ENCODE data around the gene STIM1. TPM values are rescaled to one million over a fixed set of nuclear protein-coding genes. Genes with fewer than 3 reads are reported as not detected.

Gene STIM1
- total RNA-seq, 1 experiment from 2014 or later = 9.0 TPM

DNA sequence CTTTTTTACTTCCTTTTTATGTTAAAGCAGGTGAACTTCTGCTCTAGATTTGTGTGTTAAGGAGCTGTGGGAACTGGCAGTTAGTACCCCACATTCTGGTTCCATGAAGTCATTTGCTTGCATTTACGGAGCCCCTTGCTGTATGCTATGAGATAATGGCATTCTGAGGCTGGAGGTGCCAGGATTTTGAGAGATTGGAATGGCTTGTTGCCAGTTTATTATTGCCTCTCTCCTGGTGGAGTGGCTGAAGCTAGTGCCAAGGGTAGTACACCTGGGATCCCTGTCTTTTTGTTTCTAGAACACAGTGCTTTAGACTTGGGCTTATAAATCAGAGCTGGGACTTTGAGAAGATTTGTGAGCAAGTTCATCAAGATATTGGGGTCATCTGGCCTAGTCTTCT, 73.8 kb downstream of the STIM1 start:
- H3K4me2 ChIP-seq (ENCODE audit: low read depth, low read length, poor library complexity, severe bottlenecking) = no peak overlapping the region
- no peak overlapping the region for H3K4me3 ChIP-seq (ENCODE audit: low read length)

DNA sequence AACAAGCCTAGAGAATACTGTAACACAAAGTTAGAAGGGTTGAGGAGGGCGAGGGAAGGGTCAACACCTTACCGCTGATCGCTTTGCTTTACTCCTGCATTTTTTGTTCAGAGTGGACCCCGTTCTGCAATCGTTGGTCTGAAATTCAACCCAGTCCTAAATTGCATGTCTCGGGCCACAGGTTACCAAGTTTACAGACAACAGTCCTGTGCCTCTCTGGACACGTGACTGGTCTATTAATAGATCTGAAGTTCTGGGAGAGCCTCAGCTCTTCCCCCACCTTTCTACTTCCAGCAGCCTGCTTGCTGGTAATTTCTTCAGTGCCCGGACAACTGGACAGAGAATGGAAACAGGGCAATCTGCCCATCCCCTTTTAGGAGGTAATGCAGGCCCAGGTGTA, 74.2 kb downstream of the STIM1 start:
- no peak overlapping the region for H3K4me2 ChIP-seq (ENCODE audit: low read depth, low read length, poor library complexity, severe bottlenecking)
- H3K79me2 ChIP-seq (ENCODE audit: low read length) = no peaks in the 10 kb centered on the region
- H3K4me1 ChIP-seq (ENCODE audit: low read length) = no peaks in the 10 kb centered on the region
- no peak overlapping the region for H3K4me3 ChIP-seq (ENCODE audit: low read length)
- H3K9me3 ChIP-seq (ENCODE audit: low read length) = no peaks in the 10 kb centered on the region
- H2AFZ ChIP-seq (ENCODE audit: low read length) = no peak overlapping the region
- DNase-seq = peak; percentile 24
- H3K36me3 ChIP-seq (ENCODE audit: insufficient read depth, low read length) = no peaks in the 10 kb centered on the region
- no peak overlapping the region for H3K27ac ChIP-seq (ENCODE audit: low read length)
- no peak overlapping the region for H3K9ac ChIP-seq (ENCODE audit: low read length)
- H3K27me3 ChIP-seq (ENCODE audit: low read length) = no peaks in the 10 kb centered on the region
- H4K20me1 ChIP-seq (ENCODE audit: insufficient read depth, low read depth, low read length) = peaks cover 3% of the 10 kb centered on the region
- no peaks in the 10 kb centered on the region for H3K9me2 ChIP-seq (replicated peaks; ENCODE audit: insufficient read depth, low read length)

More for the DNA sequence above, 73.8 kb downstream of the STIM1 start:
- Histone ChIP-seq H3K9me2 (replicated peaks; ENCODE audit: insufficient read depth, low read length) (no peaks in the 10 kb centered on the region), H3K27ac (ENCODE audit: low read length) (no peak overlapping the region), H2AFZ (ENCODE audit: low read length) (no peak overlapping the region), H3K9ac (ENCODE audit: low read length) (no peak overlapping the region), H3K36me3 (ENCODE audit: insufficient read depth, low read length) (no peaks in the 10 kb centered on the region), H3K9me3 (ENCODE audit: low read length) (no peaks in the 10 kb centered on the region), H3K4me1 (ENCODE audit: low read length) (no peaks in the 10 kb centered on the region), H4K20me1 (ENCODE audit: insufficient read depth, low read depth, low read length) (peaks cover 3% of the 10 kb centered on the region), H3K27me3 (ENCODE audit: low read length) (no peaks in the 10 kb centered on the region), H3K79me2 (ENCODE audit: low read length) (no peaks in the 10 kb centered on the region)
- no peak for DNase-seq

DNA sequence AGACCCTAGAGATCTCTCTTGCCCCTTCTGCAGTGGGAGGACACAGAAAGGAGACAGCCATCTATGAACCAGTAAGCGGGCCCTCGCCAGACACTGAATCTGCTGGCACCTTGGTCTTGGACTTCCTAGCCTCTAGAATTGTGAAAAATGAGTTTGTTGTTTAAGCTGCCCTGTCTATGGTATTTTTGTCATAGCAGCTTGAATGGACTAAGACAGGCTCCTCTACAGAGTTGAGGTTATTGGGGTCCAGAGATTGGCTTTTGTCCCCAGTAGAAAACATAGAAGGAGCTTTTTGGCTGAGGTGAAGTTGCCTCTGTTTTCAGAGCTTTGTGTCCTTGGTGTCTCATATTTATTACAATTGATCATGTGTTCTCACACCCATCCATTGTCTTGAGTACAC, 77.2 kb downstream of the STIM1 start:
- Histone ChIP-seq H3K9ac (ENCODE audit: low read length) (no peak overlapping the region), H4K20me1 (ENCODE audit: insufficient read depth, low read depth, low read length) (peaks cover 6% of the 10 kb centered on the region; the same call in 1 of the 2 replicates), H2AFZ (ENCODE audit: low read length) (no peak overlapping the region), H3K36me3 (ENCODE audit: insufficient read depth, low read length) (no peaks in the 10 kb centered on the region), H3K4me2 (ENCODE audit: low read depth, low read length, poor library complexity, severe bottlenecking) (no peak overlapping the region), H3K9me2 (replicated peaks; ENCODE audit: insufficient read depth, low read length) (no peaks in the 10 kb centered on the region), H3K27ac (ENCODE audit: low read length) (no peak overlapping the region), H3K27me3 (ENCODE audit: low read length) (no peaks in the 10 kb centered on the region), H3K79me2 (ENCODE audit: low read length) (no peaks in the 10 kb centered on the region), H3K9me3 (ENCODE audit: low read length) (no peaks in the 10 kb centered on the region), H3K4me1 (ENCODE audit: low read length) (no peaks in the 10 kb centered on the region), H3K4me3 (ENCODE audit: low read length) (no peak overlapping the region)
- DNase-seq = no peak

DNA sequence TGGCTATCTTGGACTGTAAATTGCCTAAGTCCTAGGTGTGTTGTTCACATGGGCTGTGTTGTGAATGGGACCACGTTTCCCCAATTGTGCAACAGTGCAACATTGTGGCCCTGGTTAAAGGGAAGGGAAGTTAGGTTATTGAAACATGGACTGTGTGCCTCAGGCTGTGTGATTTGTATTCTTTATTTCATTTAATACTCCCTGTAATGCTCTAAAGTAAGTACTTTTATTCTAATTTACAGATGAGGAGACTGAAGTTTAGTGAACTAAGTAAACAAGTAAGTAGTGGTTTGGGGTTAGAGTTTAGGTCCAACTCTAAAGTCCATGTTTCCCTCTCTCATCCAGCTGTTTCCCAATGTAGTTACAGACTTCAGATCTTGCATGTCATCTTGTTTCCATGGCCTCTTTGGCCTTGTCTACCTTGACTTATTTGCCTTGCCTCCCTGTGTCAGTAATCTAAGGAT, 77.7 kb downstream of the STIM1 start:
- H3K4me1 ChIP-seq (ENCODE audit: low read length) = no peaks in the 10 kb centered on the region
- peaks cover 6% of the 10 kb centered on the region; the same call in 1 of the 2 replicates for H4K20me1 ChIP-seq (ENCODE audit: insufficient read depth, low read depth, low read length)
- H3K27ac ChIP-seq (ENCODE audit: low read length) = no peak overlapping the region
- no peaks in the 10 kb centered on the region for H3K27me3 ChIP-seq (ENCODE audit: low read length)
- no peak overlapping the region for H3K9ac ChIP-seq (ENCODE audit: low read length)
- no peak overlapping the region for H3K4me3 ChIP-seq (ENCODE audit: low read length)
- no peak overlapping the region for H3K4me2 ChIP-seq (ENCODE audit: low read depth, low read length, poor library complexity, severe bottlenecking)
- H3K9me2 ChIP-seq (replicated peaks; ENCODE audit: insufficient read depth, low read length) = no peaks in the 10 kb centered on the region
- no peaks in the 10 kb centered on the region for H3K9me3 ChIP-seq (ENCODE audit: low read length)
- DNase-seq = no peak
- no peak overlapping the region for H2AFZ ChIP-seq (ENCODE audit: low read length)
- no peaks in the 10 kb centered on the region for H3K36me3 ChIP-seq (ENCODE audit: insufficient read depth, low read length)
- no peaks in the 10 kb centered on the region for H3K79me2 ChIP-seq (ENCODE audit: low read length)

DNA sequence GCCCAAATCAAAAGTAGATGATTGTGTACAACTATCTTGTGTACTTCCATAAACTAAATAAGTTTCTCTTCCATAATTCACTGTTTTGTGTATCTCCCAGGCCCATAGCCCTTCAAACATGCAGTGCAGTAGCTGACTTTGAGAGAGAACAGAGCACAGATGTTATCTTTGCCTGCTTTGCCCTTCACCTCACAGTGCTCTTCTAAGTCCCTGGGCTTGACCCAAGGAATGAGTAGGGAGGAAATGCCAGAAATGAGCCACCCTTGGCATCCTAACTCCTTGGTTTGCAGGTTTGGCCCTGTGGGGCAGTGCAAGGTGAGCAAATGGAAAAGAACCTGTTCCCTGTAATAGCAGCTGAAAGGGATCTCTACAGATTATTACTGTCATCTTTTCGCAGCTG, 79.2 kb downstream of the STIM1 start:
- Histone ChIP-seq H4K20me1 (ENCODE audit: insufficient read depth, low read depth, low read length) (peaks cover 6% of the 10 kb centered on the region; the same call in 1 of the 2 replicates), H3K27ac (ENCODE audit: low read length) (no peak overlapping the region), H3K9ac (ENCODE audit: low read length) (no peak overlapping the region), H3K4me1 (ENCODE audit: low read length) (no peaks in the 10 kb centered on the region), H3K4me2 (ENCODE audit: low read depth, low read length, poor library complexity, severe bottlenecking) (no peak overlapping the region), H2AFZ (ENCODE audit: low read length) (no peak overlapping the region), H3K9me3 (ENCODE audit: low read length) (no peaks in the 10 kb centered on the region), H3K79me2 (ENCODE audit: low read length) (no peaks in the 10 kb centered on the region), H3K27me3 (ENCODE audit: low read length) (no peaks in the 10 kb centered on the region), H3K9me2 (replicated peaks; ENCODE audit: insufficient read depth, low read length) (no peaks in the 10 kb centered on the region), H3K36me3 (ENCODE audit: insufficient read depth, low read length) (no peaks in the 10 kb centered on the region), H3K4me3 (ENCODE audit: low read length) (no peak overlapping the region)
- no peak for DNase-seq

DNA sequence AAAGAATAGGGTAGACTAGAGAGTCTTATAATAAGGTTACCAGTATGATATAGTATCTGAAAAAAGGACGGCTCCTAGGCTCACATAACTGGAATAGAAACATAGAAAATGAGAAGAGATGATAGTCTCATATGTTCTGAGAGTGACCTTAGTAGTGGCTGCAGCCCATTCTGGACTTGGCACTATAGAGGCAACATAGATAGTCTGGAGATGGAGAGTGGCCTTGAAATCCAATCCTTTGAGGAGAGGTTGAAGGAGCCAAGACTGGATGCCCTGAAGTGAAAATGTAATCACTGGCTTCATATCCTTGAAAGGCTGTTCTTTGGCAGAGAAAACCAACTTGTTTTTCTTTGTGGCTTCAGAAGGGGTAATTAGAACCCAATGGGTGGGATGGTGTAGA, 81.1 kb downstream of the STIM1 start:
- Histone ChIP-seq H3K79me2 (ENCODE audit: low read length) (no peaks in the 10 kb centered on the region), H3K9ac (ENCODE audit: low read length) (no peak overlapping the region), H3K9me3 (ENCODE audit: low read length) (no peaks in the 10 kb centered on the region), H3K4me2 (ENCODE audit: low read depth, low read length, poor library complexity, severe bottlenecking) (no peak overlapping the region), H2AFZ (ENCODE audit: low read length) (no peak overlapping the region), H3K27ac (ENCODE audit: low read length) (no peak overlapping the region), H3K4me3 (ENCODE audit: low read length) (no peak overlapping the region), H3K4me1 (ENCODE audit: low read length) (no peaks in the 10 kb centered on the region), H3K36me3 (ENCODE audit: insufficient read depth, low read length) (no peaks in the 10 kb centered on the region), H3K9me2 (replicated peaks; ENCODE audit: insufficient read depth, low read length) (no peaks in the 10 kb centered on the region), H3K27me3 (ENCODE audit: low read length) (no peaks in the 10 kb centered on the region), H4K20me1 (ENCODE audit: insufficient read depth, low read depth, low read length) (peaks cover 6% of the 10 kb centered on the region; the same call in 1 of the 2 replicates)
- DNase-seq = no peak

DNA sequence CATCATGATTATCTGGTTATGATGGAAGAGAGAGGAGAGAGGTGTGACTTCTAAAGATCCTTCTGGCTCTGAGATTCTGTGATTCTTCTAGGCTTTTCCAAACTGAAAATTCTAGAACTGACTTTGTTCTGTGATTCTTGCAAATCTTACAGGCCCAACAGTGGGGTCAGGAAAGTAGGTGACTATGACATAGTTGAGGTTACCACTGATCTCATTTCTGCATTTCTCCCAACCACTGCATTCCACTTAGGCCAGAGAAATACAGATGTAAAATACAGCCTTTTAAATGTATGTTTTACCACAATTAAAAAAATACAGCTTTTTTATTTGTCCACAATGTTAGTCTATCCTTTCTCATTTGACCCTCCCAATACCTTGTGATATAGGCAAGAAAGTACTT, 83.7 kb downstream of the STIM1 start:
- H3K9me3 ChIP-seq (ENCODE audit: low read length) = no peaks in the 10 kb centered on the region
- H3K79me2 ChIP-seq (ENCODE audit: low read length) = no peaks in the 10 kb centered on the region
- H3K9ac ChIP-seq (ENCODE audit: low read length) = no peak overlapping the region
- H3K9me2 ChIP-seq (replicated peaks; ENCODE audit: insufficient read depth, low read length) = no peaks in the 10 kb centered on the region
- H3K4me1 ChIP-seq (ENCODE audit: low read length) = no peaks in the 10 kb centered on the region
- H4K20me1 ChIP-seq (ENCODE audit: insufficient read depth, low read depth, low read length) = peaks cover 6% of the 10 kb centered on the region; the same call in 1 of the 2 replicates
- no peak overlapping the region for H3K4me3 ChIP-seq (ENCODE audit: low read length)
- H3K36me3 ChIP-seq (ENCODE audit: insufficient read depth, low read length) = no peaks in the 10 kb centered on the region
- H2AFZ ChIP-seq (ENCODE audit: low read length) = no peak overlapping the region
- no peak overlapping the region for H3K27ac ChIP-seq (ENCODE audit: low read length)
- H3K27me3 ChIP-seq (ENCODE audit: low read length) = no peaks in the 10 kb centered on the region
- H3K4me2 ChIP-seq (ENCODE audit: low read depth, low read length, poor library complexity, severe bottlenecking) = no peak overlapping the region
- no peak for DNase-seq

DNA sequence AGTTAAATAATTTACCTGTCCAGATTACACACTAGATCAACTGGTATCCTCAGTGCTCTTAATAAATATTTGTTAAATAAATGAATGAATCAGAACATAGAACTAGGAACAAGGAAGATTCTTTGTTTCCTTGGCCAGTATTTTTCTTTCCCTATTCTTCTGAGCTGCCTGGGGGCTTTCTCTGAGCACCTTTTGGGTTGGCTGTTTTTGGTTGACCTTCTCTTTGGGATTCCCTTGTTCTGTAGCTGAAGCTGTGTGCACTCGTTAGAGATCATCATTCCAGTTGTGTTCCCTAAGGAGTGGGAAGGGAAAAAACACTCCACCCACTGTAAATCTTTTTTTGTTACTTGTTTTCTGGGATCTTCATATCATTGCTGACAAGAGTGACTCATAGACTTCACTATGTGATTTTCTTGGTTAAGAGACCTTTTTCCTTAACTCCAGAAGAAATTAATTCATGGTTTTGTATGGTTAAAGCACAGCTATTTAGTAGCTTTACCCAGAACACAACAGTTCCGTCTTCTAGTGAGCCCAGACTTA, 84.3 kb downstream of the STIM1 start:
- Histone ChIP-seq H3K79me2 (ENCODE audit: low read length) (no peaks in the 10 kb centered on the region), H3K27ac (ENCODE audit: low read length) (no peak overlapping the region), H2AFZ (ENCODE audit: low read length) (no peak overlapping the region), H3K27me3 (ENCODE audit: low read length) (no peaks in the 10 kb centered on the region), H3K4me1 (ENCODE audit: low read length) (no peaks in the 10 kb centered on the region), H3K36me3 (ENCODE audit: insufficient read depth, low read length) (no peaks in the 10 kb centered on the region), H3K9me2 (replicated peaks; ENCODE audit: insufficient read depth, low read length) (no peaks in the 10 kb centered on the region), H4K20me1 (ENCODE audit: insufficient read depth, low read depth, low read length) (peaks cover 6% of the 10 kb centered on the region; the same call in 1 of the 2 replicates), H3K4me2 (ENCODE audit: low read depth, low read length, poor library complexity, severe bottlenecking) (no peak overlapping the region), H3K9me3 (ENCODE audit: low read length) (no peaks in the 10 kb centered on the region), H3K9ac (ENCODE audit: low read length) (no peak overlapping the region), H3K4me3 (ENCODE audit: low read length) (no peak overlapping the region)
- no peak for DNase-seq
